HUES64 (cell line): Measurements from ENCODE around the gene SNRNP200.

ENCODE experiments used
- H3K27ac ChIP-seq: 2 replicates; pipeline ENCODE4 v1.7.0; 2013; ENCODE audit warnings: low read depth, low read length, inconsistent platforms
- H3K27me3 ChIP-seq: 2 replicates; pipeline ENCODE4 v1.6.1; 2013; ENCODE audit warnings: mild to moderate bottlenecking, low read length; ENCODE audit not compliant: insufficient read depth
- H3K36me3 ChIP-seq: 2 replicates; pipeline ENCODE4 v1.6.1; 2013; ENCODE audit warnings: mild to moderate bottlenecking, low read length; ENCODE audit not compliant: insufficient read depth
- H3K4me1 ChIP-seq: 2 replicates; pipeline ENCODE4 v1.6.1; 2013; ENCODE audit warnings: mild to moderate bottlenecking, low read length, moderate library complexity; ENCODE audit not compliant: insufficient read depth
- H3K4me3 ChIP-seq: 2 replicates; pipeline ENCODE4 v1.5.1; 2013; ENCODE audit warnings: mild to moderate bottlenecking, low read length, moderate library complexity
- H3K9ac ChIP-seq: 2 replicates; pipeline ENCODE4 v1.6.1; 2013; ENCODE audit warnings: mild to moderate bottlenecking, low read depth, low read length
- H3K9me3 ChIP-seq: 2 replicates; pipeline ENCODE4 v1.6.1; 2013; ENCODE audit warnings: low read depth, low read length; ENCODE audit not compliant: insufficient read depth
- whole genome bisulfite sequencing: fragments of 150-250, 120-280 bp; methylation state at CpG from one replicate; pipeline ENCODE4 v1.1.7; 2013; ENCODE audit warnings: missing lambda C conversion rate; 5-methylcytosine and 5-hydroxymethylcytosine counted together

SNRNP200 gene

DNA sequence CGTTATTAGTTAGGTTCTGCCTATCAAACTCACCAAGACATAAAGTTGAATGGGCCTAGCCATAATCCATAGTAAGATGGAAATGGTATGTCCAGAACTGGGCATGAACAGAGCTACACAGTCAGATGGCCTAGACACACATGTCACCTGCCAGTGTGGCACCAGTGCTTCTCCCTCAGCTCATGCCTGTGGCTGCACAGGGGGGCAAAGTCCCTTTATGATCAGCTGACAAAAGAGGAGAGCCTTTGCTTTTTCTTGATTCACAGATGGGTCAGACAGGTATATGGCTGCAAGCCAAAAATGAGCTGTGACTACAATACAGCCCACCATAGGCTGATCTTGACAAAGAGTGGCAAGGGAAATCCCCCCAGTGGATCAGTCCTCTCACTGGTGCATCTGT lies 68.5 kb downstream of the SNRNP200 start:
- peaks cover 6% of the 10 kb centered on the region; the same call in 1 of the 2 replicates for H3K4me1 ChIP-seq
- no peaks in the 10 kb centered on the region for H3K36me3 ChIP-seq
- H3K4me3 ChIP-seq, result no peak overlapping the region
- no peaks in the 10 kb centered on the region for H3K27me3 ChIP-seq
- H3K9me3 ChIP-seq, result no peaks in the 10 kb centered on the region
- WGBS, result 100% methylated on average over 1 of the region's 1 CpG
- H3K27ac ChIP-seq, result no peak overlapping the region
- H3K9ac ChIP-seq, result no peak overlapping the region

DNA sequence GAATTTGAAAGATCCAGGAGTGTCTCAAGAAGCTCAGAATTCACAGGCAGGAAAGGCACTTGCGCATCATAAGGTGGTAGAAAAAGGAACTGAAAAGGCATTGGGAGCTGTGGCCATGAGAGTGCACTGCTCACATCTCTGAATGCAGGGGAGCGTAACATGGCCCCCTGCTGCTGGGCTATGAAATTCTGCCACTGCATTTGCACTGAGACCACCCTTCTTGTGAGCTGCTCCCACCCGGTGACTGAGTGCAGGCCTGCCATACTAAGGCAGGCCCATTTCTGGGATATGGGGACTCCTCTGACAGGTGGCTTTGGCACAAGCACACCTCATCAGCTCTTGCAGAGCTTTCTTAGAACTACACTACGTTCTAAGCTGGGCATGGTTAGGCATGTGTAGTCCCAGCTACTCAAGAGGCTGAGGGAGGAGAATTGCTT lies 71.4 kb downstream of the SNRNP200 start:
- no peaks in the 10 kb centered on the region for H3K9me3 ChIP-seq
- 86% methylated on average over 4 of the region's 4 CpGs for WGBS
- no peak overlapping the region for H3K27ac ChIP-seq
- no peaks in the 10 kb centered on the region for H3K36me3 ChIP-seq
- H3K4me1 ChIP-seq, result no peaks in the 10 kb centered on the region
- H3K27me3 ChIP-seq, result no peaks in the 10 kb centered on the region
- H3K9ac ChIP-seq, result no peak overlapping the region
- no peak overlapping the region for H3K4me3 ChIP-seq

- Histone ChIP-seq H3K27me3 (no peaks in the 10 kb centered on the region), H3K4me1 (no peaks in the 10 kb centered on the region), H3K9ac (no peak overlapping the region), H3K4me3 (no peak overlapping the region), H3K27ac (no peak overlapping the region), H3K9me3 (no peaks in the 10 kb centered on the region), H3K36me3 (no peaks in the 10 kb centered on the region)
- WGBS, result 84% methylated on average over 5 of the region's 6 CpGs
Measured at GRCh38 chr2:96233436-96233835, 71.9 kb downstream of the SNRNP200 start.

GRCh38 chr2:96231316-96231715 lies 74.0 kb downstream of the SNRNP200 start:
- H3K9me3 ChIP-seq, result no peaks in the 10 kb centered on the region
- no peak overlapping the region for H3K9ac ChIP-seq
- H3K4me1 ChIP-seq, result no peaks in the 10 kb centered on the region
- H3K4me3 ChIP-seq, result no peak overlapping the region
- no peaks in the 10 kb centered on the region for H3K36me3 ChIP-seq
- 96% methylated on average over 4 of the region's 4 CpGs for WGBS
- no peak overlapping the region for H3K27ac ChIP-seq
- H3K27me3 ChIP-seq, result no peaks in the 10 kb centered on the region

- no peaks in the 10 kb centered on the region for H3K36me3 ChIP-seq
- no peaks in the 10 kb centered on the region for H3K27me3 ChIP-seq
- 90% methylated on average over 3 of the region's 3 CpGs for WGBS
- no peak overlapping the region for H3K9ac ChIP-seq
- H3K4me1 ChIP-seq, result no peaks in the 10 kb centered on the region
- no peak overlapping the region for H3K27ac ChIP-seq
- H3K4me3 ChIP-seq, result no peak overlapping the region
- H3K9me3 ChIP-seq, result no peaks in the 10 kb centered on the region
Measured at GRCh38 chr2:96225016-96225533, 80.3 kb downstream of the SNRNP200 start.
